B cell (primary cell): Measurements from ENCODE around the gene MAP1B. TPM values are rescaled to one million over a fixed set of nuclear protein-coding genes. Genes with fewer than 3 reads are reported as not detected.

ENCODE experiments used
- ATAC-seq: fragments of 200-7000 bp; cut with Tn5 transposase; one replicate; pipeline ENCODE4 v1.10.0; 2021; ENCODE audit warnings: low read depth, mild to moderate bottlenecking, moderate number of reproducible peaks, moderate library complexity
- CTCF ChIA-PET: fragments of 350-600 bp; sonication (Branson Sonifier 250); formaldehyde crosslinking; loops from one replicate; lab custom pipeline; 2021; ENCODE audit warnings: antibody characterized with exemption, inconsistent platforms; lab: Charles Lee
- POLR2A ChIA-PET: fragments of 350-600 bp; sonication (Branson Sonifier 250); formaldehyde crosslinking; loops from one replicate; lab custom pipeline; 2021; ENCODE audit warnings: antibody characterized with exemption; lab: Charles Lee
- DNase-seq: peaks from one replicate; pipeline ENCODE4 v3.0.0; 2013
- H2AFZ ChIP-seq: 2 replicates; pipeline ENCODE4 v1.6.1; 2012; ENCODE audit warnings: mild to moderate bottlenecking, low read depth, low read length; ENCODE audit not compliant: insufficient read depth, poor library complexity, severe bottlenecking
- H3K27ac ChIP-seq, 2 donors: 1 replicate in 1 of 2; 2 replicates in 1 of 2; pipeline ENCODE4 v1.5.1; 2012 to 2013; ENCODE audit warnings: low read length in 2 of 2, mild to moderate bottlenecking in 2 of 2, moderate library complexity in 1 of 2
- H3K27me3 ChIP-seq, 4 experiments: fragments of 200-600 bp in 1 of 4; sonication (generic) in 1 of 4; replicated peaks in 1 of 4; 1 replicate in 2 of 4; 2 replicates in 2 of 4; pipeline versions ENCODE4 v1.6.1 to v1.7.0; 2013 to 2016; ENCODE audit warnings: low read length in 3 of 4, mild to moderate bottlenecking in 2 of 4, mixed read lengths in 1 of 4, moderate library complexity in 1 of 4; ENCODE audit not compliant: insufficient read depth in 4 of 4, control insufficient read depth in 3 of 4; ENCODE audit errors: control extremely low read depth in 1 of 4
- H3K36me3 ChIP-seq, 2 experiments: replicated peaks in 1 of 2; 1 replicate in 1 of 2; 2 replicates in 1 of 2; pipeline versions ENCODE4 v1.6.1 to v1.7.1; 2013; ENCODE audit warnings: low read length in 1 of 2; ENCODE audit not compliant: insufficient read depth in 2 of 2, control insufficient read depth in 1 of 2; ENCODE audit errors: control extremely low read depth in 1 of 2, extremely low read depth in 1 of 2
- H3K4me1 ChIP-seq, 2 donors: fragments of 200-600 bp in 1 of 2; sonication (generic) in 1 of 2; 1 replicate in 1 of 2; 2 replicates in 1 of 2; pipeline versions ENCODE4 v1.5.1 to v1.6.1; 2013 to 2017; ENCODE audit warnings: low read length in 2 of 2; ENCODE audit not compliant: control insufficient read depth in 2 of 2, insufficient read depth in 2 of 2
- H3K4me2 ChIP-seq: replicated peaks from 2 replicates; pipeline ENCODE3; 2012; ENCODE audit warnings: mild to moderate bottlenecking, low read depth, low read length; ENCODE audit not compliant: poor library complexity, severe bottlenecking
- H3K4me3 ChIP-seq, 5 experiments: fragments of 200-600 bp in 1 of 5; sonication (generic) in 1 of 5; 1 replicate in 3 of 5; 2 replicates in 2 of 5; pipeline versions ENCODE4 v1.5.1 to v1.7.0; 2011 to 2016; ENCODE audit warnings: low read length in 4 of 5, mild to moderate bottlenecking in 4 of 5, low read depth in 2 of 5, control low read depth in 1 of 5, moderate library complexity in 1 of 5; ENCODE audit not compliant: insufficient read depth in 1 of 5; ENCODE audit errors: control extremely low read depth in 1 of 5, extremely low read depth in 1 of 5
- H3K79me2 ChIP-seq: fragments of 200-600 bp; sonication (generic); one replicate; pipeline ENCODE4 v1.6.0; 2016; ENCODE audit warnings: low read length; ENCODE audit not compliant: control insufficient read depth, insufficient read depth
- H3K9ac ChIP-seq: fragments of 200-600 bp; sonication (generic); 2 replicates; pipeline ENCODE4 v1.6.1; 2017; ENCODE audit warnings: mild to moderate bottlenecking, low read length, moderate library complexity
- H3K9me3 ChIP-seq, 3 donors: one replicate each; pipeline versions ENCODE4 v1.6.1 to v1.7.1; 2013; ENCODE audit warnings: low read length in 2 of 3; ENCODE audit not compliant: control insufficient read depth in 2 of 3, insufficient read depth in 1 of 3; ENCODE audit errors: control extremely low read depth in 1 of 3
- H4K20me1 ChIP-seq: 2 replicates; pipeline ENCODE4 v1.6.0; 2012; ENCODE audit warnings: mild to moderate bottlenecking, low read length; ENCODE audit not compliant: insufficient read depth, control insufficient read depth, poor library complexity, severe bottlenecking
- H3K27ac Mint-ChIP-seq: one replicate; pipeline ENCODE4 v1.8.0; 2021; ENCODE audit warnings: mixed read lengths
- H3K27me3 Mint-ChIP-seq: one replicate; pipeline ENCODE4 v1.8.0; 2021; ENCODE audit warnings: mixed read lengths
- H3K4me1 Mint-ChIP-seq: one replicate; pipeline ENCODE4 v1.8.0; 2021; ENCODE audit warnings: mixed read lengths
- H3K4me3 Mint-ChIP-seq: one replicate; pipeline ENCODE4 v1.8.0; 2021; ENCODE audit warnings: mixed read lengths
- H3K9me3 Mint-ChIP-seq: one replicate; pipeline ENCODE4 v1.8.0; 2022; ENCODE audit warnings: mixed read lengths; ENCODE audit not compliant: insufficient read depth
- EZH2 ChIP-seq: IDR thresholded peaks from 2 replicates; pipeline ENCODE4 v1.6.1; 2012; ENCODE audit warnings: borderline replicate concordance, low read depth, mild to moderate bottlenecking, moderate library complexity, low read length; ENCODE audit not compliant: insufficient read depth, poor library complexity, severe bottlenecking
- WGBS: methylation state at CpG from one replicate; pipeline ENCODE4 v1.1.5; 2013; ENCODE audit warnings: missing lambda C conversion rate; ENCODE audit not compliant: insufficient coverage; 5-methylcytosine and 5-hydroxymethylcytosine counted together
- intact Hi-C: fragments of 100-400 bp; cut with micrococcal nuclease; formaldehyde crosslinking; loops from one replicate; pipeline ENCODE4 v1.10.0; 2022
- polyA plus RNA-seq: library from polyadenylated mRNA; depleted of rRNA; stranded (reverse); fragments of >200 nt; gene quantifications from 2 replicates; pipeline ENCODE4 v1.2.3, GENCODE V29; 2012
- total RNA-seq, 2 donors: library from RNA; stranded (reverse); fragments of 120-200 nt in 1 of 2; gene quantifications; 1 replicate in 1 of 2; 2 replicates in 1 of 2; pipeline versions ENCODE4 v1.2.3 to v1.2.4, GENCODE V29; 2013 to 2022
- TF ChIP-seq, protein P1 (sequence below): fragments of 200-600 bp; IDR thresholded peaks from one replicate; pipeline ENCODE4 v1.8.0; 2022; ENCODE audit warnings: antibody characterized with exemption, mild to moderate bottlenecking

MAP1B gene
- total and polyA plus RNA-seq, 2 donors (not counting 1 experiment from before 2014, with no cell fraction given): 0.15 TPM; not detected in 1

DNA sequence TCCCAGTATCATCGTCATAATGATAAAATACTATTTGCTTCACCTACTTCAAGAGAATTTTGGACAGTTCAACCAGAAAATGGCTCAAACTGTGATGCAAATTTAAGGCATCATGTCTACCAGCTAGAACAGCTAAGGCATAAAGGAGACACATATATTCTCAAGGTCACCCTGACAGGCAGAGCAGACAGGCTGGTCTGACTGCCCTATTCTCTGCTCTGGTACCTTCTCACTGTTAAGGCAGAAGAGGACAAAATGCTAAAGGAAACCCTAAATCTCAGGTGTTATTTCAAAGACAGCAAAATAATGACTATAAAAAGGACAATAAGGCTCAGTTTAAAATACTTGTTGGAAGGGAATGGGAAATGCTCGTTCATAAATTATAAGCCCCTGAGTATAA is 125.6 kb downstream of the MAP1B start:
- no peaks in the 10 kb centered on the region for H4K20me1 ChIP-seq
- ChIA-PET POLR2A (no interaction called here), CTCF (no interaction called here)
- H3K79me2 ChIP-seq: no peaks in the 10 kb centered on the region
- DNase-seq (no peak), ATAC-seq (no peak)
- H3K4me3 Mint-ChIP-seq: no peak overlapping the region
- WGBS: 75% methylated on average over 1 of the region's 2 CpGs
- no peaks in the 10 kb centered on the region for H3K9me3 Mint-ChIP-seq
- H2AFZ ChIP-seq: no peak overlapping the region
- H3K9ac ChIP-seq: no peak overlapping the region
- no peak overlapping the region for H3K4me3 ChIP-seq
- TF ChIP-seq, protein P1, sequence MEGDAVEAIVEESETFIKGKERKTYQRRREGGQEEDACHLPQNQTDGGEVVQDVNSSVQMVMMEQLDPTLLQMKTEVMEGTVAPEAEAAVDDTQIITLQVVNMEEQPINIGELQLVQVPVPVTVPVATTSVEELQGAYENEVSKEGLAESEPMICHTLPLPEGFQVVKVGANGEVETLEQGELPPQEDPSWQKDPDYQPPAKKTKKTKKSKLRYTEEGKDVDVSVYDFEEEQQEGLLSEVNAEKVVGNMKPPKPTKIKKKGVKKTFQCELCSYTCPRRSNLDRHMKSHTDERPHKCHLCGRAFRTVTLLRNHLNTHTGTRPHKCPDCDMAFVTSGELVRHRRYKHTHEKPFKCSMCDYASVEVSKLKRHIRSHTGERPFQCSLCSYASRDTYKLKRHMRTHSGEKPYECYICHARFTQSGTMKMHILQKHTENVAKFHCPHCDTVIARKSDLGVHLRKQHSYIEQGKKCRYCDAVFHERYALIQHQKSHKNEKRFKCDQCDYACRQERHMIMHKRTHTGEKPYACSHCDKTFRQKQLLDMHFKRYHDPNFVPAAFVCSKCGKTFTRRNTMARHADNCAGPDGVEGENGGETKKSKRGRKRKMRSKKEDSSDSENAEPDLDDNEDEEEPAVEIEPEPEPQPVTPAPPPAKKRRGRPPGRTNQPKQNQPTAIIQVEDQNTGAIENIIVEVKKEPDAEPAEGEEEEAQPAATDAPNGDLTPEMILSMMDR: no peak
- no peak for TF ChIP-seq EZH2
- H3K36me3 ChIP-seq: peaks cover 17 to 60% of the 10 kb centered on the region in 2 experiments
- H3K4me2 ChIP-seq: no peak overlapping the region
- H3K27ac Mint-ChIP-seq: no peak overlapping the region
- no peak overlapping the region for H3K27ac ChIP-seq
- intact Hi-C loops: no loop called here
- no peaks in the 10 kb centered on the region for H3K27me3 Mint-ChIP-seq
- H3K4me1 ChIP-seq: no peaks in the 10 kb centered on the region
- H3K4me1 Mint-ChIP-seq: peaks cover 16% of the 10 kb centered on the region
- no peaks in the 10 kb centered on the region for H3K27me3 ChIP-seq
- no peaks in the 10 kb centered on the region for H3K9me3 ChIP-seq

DNA sequence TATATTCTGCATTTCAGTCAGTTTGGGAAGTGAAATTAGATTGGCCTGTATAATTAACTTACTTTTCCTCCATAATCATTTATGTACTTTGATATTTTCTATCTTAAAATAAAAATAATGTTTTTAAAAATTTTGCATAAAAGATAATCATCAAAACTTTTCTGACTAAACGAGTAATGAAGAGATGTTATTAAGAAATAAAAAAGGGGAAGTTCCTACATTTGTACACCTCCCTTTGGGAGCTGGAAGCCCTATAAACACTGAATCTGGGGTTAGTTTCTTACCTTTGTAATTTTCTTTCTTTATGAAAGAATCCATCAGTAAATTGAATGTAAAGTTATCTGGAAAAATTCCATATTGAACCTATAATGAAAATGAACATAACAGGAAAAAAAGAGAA is 126.6 kb downstream of the MAP1B start:
- ChIA-PET CTCF (interaction anchor here (1.8 kb wide), 1 partner anchor 74 kb away, joined by 6 read pairs; no protein-coding TSS in a partner anchor), POLR2A (no interaction called here)
- Histone ChIP-seq H3K4me3 (no peak overlapping the region), H3K27me3 (no peaks in the 10 kb centered on the region), H3K4me1 (no peaks in the 10 kb centered on the region), H3K9ac (no peak overlapping the region), H2AFZ (no peak overlapping the region), H3K36me3 (peaks cover 19 to 59% of the 10 kb centered on the region in 2 experiments), H3K4me2 (no peak overlapping the region), H3K79me2 (no peaks in the 10 kb centered on the region), H3K27ac (no peak overlapping the region), H4K20me1 (no peaks in the 10 kb centered on the region), H3K9me3 (no peaks in the 10 kb centered on the region)
- intact Hi-C loops: no loop called here
- H3K4me3 Mint-ChIP-seq: no peak overlapping the region
- no CpG with 5 or more reads among the region's 1 CpG for WGBS
- H3K4me1 Mint-ChIP-seq: peaks cover 16% of the 10 kb centered on the region
- H3K27me3 Mint-ChIP-seq: no peaks in the 10 kb centered on the region
- TF ChIP-seq, protein P1: no peak
- no peak for TF ChIP-seq EZH2
- H3K27ac Mint-ChIP-seq: no peak overlapping the region
- H3K9me3 Mint-ChIP-seq: no peaks in the 10 kb centered on the region
- no peak for ATAC-seq
- DNase-seq: no peak
